Nephron progenitor cell (in vitro differentiated cells): ENCODE results near the gene SP1.
A peak's percentile ranks its signal among the peaks of the same experiment; 100 is the strongest.
"Not testable (repeated sequence)": the region's sequence is repeated elsewhere in the genome, so short reads cannot be mapped to it uniquely, and the experiment has no call there.

ENCODE experiments used
- DNase-seq: peaks from one replicate; pipeline ENCODE4 v3.0.0; 2021
- H3K27ac Mint-ChIP-seq: 2 replicates; pipeline ENCODE4 v1.8.0; 2021; ENCODE audit warnings: mild to moderate bottlenecking, moderate library complexity, mixed read lengths
- H3K27me3 Mint-ChIP-seq: 2 replicates; pipeline ENCODE4 v1.8.0; 2021; ENCODE audit warnings: mild to moderate bottlenecking, low read depth, mixed read lengths; ENCODE audit not compliant: poor library complexity
- H3K36me3 Mint-ChIP-seq: 2 replicates; pipeline ENCODE4 v1.8.0; 2021; ENCODE audit warnings: low read depth, mixed read lengths
- H3K4me1 Mint-ChIP-seq: 2 replicates; pipeline ENCODE4 v1.8.0; 2021; ENCODE audit warnings: mixed read lengths
- H3K4me3 Mint-ChIP-seq: 2 replicates; pipeline ENCODE4 v1.8.0; 2021; ENCODE audit warnings: mild to moderate bottlenecking, moderate library complexity, mixed read lengths
- H3K9me3 Mint-ChIP-seq: 2 replicates; pipeline ENCODE4 v1.8.0; 2021; ENCODE audit warnings: mild to moderate bottlenecking, moderate library complexity, mixed read lengths
- TF ChIP-seq, protein P1 (sequence below): fragments of 200-600 bp; sonication (generic); IDR thresholded peaks from 2 replicates; pipeline ENCODE4 v1.5.0; 2021; ENCODE audit warnings: antibody characterized with exemption

SP1 gene

GRCh38 chr12:53443955-53444354 is 64.0 kb downstream of the SP1 start:
- Mint-ChIP-seq H3K9me3 (no peaks in the 10 kb centered on the region), H3K4me1 (peaks cover 27% of the 10 kb centered on the region), H3K36me3 (peaks cover 46% of the 10 kb centered on the region), H3K27ac (no peak overlapping the region), H3K27me3 (no peaks in the 10 kb centered on the region), H3K4me3 (peak overlapping the region; percentile 54)
- TF ChIP-seq, protein P1, sequence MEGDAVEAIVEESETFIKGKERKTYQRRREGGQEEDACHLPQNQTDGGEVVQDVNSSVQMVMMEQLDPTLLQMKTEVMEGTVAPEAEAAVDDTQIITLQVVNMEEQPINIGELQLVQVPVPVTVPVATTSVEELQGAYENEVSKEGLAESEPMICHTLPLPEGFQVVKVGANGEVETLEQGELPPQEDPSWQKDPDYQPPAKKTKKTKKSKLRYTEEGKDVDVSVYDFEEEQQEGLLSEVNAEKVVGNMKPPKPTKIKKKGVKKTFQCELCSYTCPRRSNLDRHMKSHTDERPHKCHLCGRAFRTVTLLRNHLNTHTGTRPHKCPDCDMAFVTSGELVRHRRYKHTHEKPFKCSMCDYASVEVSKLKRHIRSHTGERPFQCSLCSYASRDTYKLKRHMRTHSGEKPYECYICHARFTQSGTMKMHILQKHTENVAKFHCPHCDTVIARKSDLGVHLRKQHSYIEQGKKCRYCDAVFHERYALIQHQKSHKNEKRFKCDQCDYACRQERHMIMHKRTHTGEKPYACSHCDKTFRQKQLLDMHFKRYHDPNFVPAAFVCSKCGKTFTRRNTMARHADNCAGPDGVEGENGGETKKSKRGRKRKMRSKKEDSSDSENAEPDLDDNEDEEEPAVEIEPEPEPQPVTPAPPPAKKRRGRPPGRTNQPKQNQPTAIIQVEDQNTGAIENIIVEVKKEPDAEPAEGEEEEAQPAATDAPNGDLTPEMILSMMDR = no peak
- no peak for DNase-seq

DNA sequence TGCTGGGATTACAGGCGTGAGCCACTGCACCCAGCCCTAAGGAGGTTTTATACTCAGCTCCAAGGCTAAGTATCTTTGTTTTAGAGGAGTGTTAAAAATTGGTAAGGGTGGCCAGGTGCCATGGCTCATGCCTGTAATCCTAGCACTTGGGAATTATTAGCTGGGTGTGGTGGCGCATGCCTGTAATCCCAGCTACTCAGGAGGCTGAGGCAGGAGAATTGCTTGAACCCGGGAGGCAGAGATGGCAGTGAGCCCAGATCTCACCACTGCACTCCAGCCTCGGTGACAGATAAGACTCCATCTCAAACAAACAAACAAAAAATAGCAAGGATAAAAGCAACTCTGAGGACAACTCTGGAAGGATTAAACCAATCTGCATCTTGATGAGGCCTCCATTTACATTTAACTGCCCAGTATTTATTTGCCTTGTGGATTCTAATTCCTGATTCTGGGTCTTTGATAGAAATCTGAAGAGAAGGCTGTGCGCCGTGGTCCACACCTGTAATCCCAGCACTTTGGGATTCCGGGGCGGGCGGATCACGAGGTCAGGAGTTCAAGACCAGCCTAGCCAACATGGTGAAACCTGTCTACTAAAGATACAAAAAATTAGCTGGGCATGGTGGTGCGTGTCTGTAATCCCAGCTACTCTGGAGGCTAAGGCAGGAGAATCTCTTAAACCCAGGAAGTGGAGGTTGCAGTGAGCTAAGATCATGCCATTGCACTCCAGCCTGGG is 64.8 kb downstream of the SP1 start:
- not testable (repeated sequence) for H3K9me3 Mint-ChIP-seq, H3K27ac Mint-ChIP-seq, H3K4me3 Mint-ChIP-seq, DNase-seq, H3K27me3 Mint-ChIP-seq
- Mint-ChIP-seq H3K36me3 (peaks cover 46% of the 10 kb centered on the region), H3K4me1 (peaks cover 27% of the 10 kb centered on the region)

DNA sequence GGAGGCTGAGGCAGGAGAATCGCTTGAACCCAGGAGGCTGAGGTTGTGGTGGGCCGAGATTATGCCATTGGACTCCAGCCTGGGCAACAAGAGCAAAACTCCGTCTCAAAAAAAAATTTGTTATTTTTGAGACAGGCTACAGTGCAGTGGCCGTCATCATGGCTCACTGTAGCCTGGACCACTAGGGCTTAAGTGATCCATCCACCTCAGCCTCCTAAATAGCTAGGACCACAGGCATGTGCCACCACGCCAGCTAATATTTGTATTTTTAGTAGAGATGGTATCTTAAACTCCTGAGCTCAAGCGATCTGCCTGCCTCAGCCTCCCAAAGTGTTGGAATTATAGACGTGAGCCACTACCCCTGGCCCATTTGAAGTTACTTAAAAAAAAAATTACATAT is 71.0 kb downstream of the SP1 start:
- Mint-ChIP-seq H3K4me1 (peaks cover 36% of the 10 kb centered on the region), H3K36me3 (peaks cover 54% of the 10 kb centered on the region), H3K4me3 (no peak overlapping the region), H3K27me3 (no peaks in the 10 kb centered on the region), H3K27ac (no peak overlapping the region), H3K9me3 (no peaks in the 10 kb centered on the region)
- TF ChIP-seq, protein P1 = no peak
- no peak for DNase-seq

DNA sequence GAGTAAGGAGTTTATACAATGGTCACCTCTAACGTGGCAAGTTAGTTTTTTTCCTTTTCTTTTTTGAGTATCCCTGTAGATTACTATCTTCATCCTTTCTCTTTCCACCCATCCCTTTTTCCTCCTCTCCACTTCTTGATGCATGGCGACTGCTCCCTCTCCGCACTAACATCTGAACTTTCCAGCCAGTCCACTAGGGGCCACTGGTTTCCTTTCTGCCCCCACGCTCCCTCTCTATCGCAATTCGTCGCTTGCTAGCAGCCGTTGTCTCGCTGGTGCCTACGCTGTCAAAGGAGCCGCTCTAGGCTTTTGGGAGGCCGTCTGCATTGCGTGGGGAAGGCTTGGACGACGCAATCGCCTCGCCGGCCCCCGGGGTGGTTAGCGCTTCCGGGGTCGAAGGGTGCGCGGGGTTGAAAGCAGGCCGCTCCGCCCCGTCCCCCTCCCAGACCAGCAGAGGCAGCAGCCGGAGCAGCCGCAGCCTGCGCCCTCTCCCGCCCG is 71.7 kb downstream of the SP1 start, which contains the start of gene PCBP2:
Gene PCBP2, plus strand, starts transcription at position 442 of the 498 bp plus-strand sequence. CDS start 2,699 bp downstream, outside the sequence.
- TF ChIP-seq, protein P1 = peak; percentile 76
- Mint-ChIP-seq H3K36me3 (peaks cover 52% of the 10 kb centered on the region), H3K27ac (peak within 1 kb of the TSS; percentile 100), H3K4me1 (peaks cover 42% of the 10 kb centered on the region), H3K9me3 (no peaks in the 10 kb centered on the region), H3K4me3 (peak within 1 kb of the TSS; percentile 97), H3K27me3 (no peaks in the 10 kb centered on the region)
- peak; percentile 95 for DNase-seq

GRCh38 chr12:53452159-53453077 is 72.4 kb downstream of the SP1 start:
- peaks cover 45% of the 10 kb centered on the region for H3K4me1 Mint-ChIP-seq
- TF ChIP-seq, protein P1 = no peak
- peaks cover 55% of the 10 kb centered on the region for H3K36me3 Mint-ChIP-seq
- no peaks in the 10 kb centered on the region for H3K9me3 Mint-ChIP-seq
- H3K27me3 Mint-ChIP-seq = no peaks in the 10 kb centered on the region
- DNase-seq = peak; percentile 90
- peak overlapping the region; percentile 97 for H3K4me3 Mint-ChIP-seq
- H3K27ac Mint-ChIP-seq = peak overlapping the region; percentile 100
